Measurements from ENCODE around the gene ZC3H4.

The ZC3H4 gene

DNA sequence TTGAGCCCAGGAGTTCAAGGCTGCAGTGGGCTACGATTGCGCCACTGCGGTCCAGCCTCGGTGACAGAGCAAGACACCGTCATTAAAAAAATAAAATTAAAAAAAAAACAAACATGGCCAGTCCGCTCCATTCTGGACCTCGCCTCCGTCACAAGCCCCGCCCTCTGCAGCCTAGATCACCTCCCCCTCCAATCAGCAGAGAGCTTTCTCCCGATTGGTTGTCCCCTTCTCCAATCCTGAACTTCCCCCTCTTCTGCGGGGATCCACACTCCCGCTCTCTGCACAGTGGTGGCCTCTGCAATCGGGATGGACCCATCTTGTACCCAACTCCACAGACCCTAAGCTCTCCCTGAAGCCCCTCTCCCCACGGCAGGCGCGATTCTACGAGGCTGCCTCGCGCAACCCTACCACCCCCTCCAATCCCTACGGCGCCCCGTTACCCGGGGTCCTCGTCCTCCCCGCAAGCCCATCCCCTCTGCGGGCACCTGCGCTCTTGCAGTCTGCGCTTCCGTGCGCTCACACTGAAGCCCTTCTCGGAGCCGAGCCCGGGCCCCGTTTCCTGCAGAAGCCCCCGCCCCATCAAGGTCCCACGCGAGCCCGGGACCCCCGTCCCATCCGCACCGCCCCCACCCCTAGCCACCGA is 65.7 kb downstream of the ZC3H4 start:
- peaks cover 4% of the 10 kb centered on the region for H3K27me3 Mint-ChIP-seq (ENCODE audit: low read depth, poor library complexity)
- TF ChIP-seq, protein P1, sequence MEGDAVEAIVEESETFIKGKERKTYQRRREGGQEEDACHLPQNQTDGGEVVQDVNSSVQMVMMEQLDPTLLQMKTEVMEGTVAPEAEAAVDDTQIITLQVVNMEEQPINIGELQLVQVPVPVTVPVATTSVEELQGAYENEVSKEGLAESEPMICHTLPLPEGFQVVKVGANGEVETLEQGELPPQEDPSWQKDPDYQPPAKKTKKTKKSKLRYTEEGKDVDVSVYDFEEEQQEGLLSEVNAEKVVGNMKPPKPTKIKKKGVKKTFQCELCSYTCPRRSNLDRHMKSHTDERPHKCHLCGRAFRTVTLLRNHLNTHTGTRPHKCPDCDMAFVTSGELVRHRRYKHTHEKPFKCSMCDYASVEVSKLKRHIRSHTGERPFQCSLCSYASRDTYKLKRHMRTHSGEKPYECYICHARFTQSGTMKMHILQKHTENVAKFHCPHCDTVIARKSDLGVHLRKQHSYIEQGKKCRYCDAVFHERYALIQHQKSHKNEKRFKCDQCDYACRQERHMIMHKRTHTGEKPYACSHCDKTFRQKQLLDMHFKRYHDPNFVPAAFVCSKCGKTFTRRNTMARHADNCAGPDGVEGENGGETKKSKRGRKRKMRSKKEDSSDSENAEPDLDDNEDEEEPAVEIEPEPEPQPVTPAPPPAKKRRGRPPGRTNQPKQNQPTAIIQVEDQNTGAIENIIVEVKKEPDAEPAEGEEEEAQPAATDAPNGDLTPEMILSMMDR (IDR thresholded peaks at IDR 0.05), result no peak
- peaks cover 23% of the 10 kb centered on the region for H3K4me1 Mint-ChIP-seq
- H3K4me3 Mint-ChIP-seq, result peak overlapping the region; percentile 98
- H3K36me3 Mint-ChIP-seq (ENCODE audit: low read depth), result peaks cover 6% of the 10 kb centered on the region
- peak overlapping the region; percentile 92 for H3K27ac Mint-ChIP-seq
- peak; percentile 86 for DNase-seq
- peaks cover 6% of the 10 kb centered on the region for H3K9me3 Mint-ChIP-seq

DNA sequence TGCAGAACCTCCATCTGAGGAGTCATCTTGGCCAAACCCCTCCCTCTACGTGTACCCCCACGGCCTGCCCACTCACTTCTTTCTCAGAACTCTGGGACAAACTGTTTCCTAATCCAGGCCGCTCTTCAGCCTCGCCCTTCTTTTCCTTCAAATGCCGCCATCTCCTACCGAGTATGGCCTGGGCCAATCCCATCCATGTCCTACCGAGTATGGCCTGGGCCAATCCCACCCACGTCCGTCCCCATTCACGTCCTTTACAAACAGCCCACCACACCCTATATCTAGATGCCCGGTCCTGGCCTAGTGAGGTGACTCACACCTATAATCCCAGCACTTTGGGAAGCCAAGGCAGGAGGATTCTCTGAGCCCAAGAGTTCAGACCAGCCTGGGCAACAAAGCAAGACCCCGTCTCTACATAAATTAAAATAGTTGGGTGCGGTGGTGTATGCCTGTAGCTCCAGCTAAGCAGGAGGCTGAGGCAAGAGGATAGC is 66.3 kb downstream of the ZC3H4 start:
- peak overlapping the region; percentile 98 for H3K4me3 Mint-ChIP-seq

DNA sequence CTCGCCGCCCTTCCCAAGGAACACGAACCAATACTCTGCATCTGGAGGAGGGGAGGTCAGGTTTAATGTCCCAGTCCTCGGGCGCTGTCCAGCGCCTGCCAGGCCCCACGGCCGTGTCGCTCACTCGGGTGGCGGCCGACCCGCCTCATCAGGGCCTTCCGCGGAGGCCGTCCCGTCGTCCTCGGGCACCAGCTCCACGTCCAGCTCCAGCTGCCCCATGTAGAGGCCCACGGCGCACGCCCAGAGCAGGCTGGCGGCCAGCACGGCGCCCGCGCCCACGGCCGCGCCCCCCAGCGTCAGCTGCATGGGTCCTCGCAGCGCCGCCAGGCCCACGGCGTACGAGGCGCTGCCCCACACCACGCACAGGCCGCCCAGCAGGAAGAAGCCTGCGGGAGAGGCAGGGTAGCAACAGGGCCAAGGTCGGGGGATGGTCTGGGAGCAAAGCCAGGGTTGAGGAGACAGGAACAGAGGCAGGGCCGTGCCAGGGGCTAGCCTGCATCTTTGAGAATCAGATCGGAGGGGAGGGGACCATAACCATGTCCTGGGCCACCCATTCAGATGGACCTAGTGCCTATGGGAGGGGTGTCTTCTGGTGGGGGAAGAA is 67.6 kb downstream of the ZC3H4 start:
- Mint-ChIP-seq H3K4me1 (peaks cover 18% of the 10 kb centered on the region), H3K27ac (no peak overlapping the region), H3K9me3 (peaks cover 6% of the 10 kb centered on the region), H3K4me3 (no peak overlapping the region), H3K27me3 (ENCODE audit: low read depth, poor library complexity) (no peaks in the 10 kb centered on the region), H3K36me3 (ENCODE audit: low read depth) (peaks cover 6% of the 10 kb centered on the region)
- TF ChIP-seq, protein P1 (IDR thresholded peaks at IDR 0.05), result no peak
- DNase-seq, result no peak

More for the DNA sequence above, 66.3 kb downstream of the ZC3H4 start:
- Mint-ChIP-seq H3K27ac (peak overlapping the region; percentile 92), H3K9me3 (peaks cover 6% of the 10 kb centered on the region), H3K4me1 (peaks cover 18% of the 10 kb centered on the region), H3K27me3 (ENCODE audit: low read depth, poor library complexity) (no peaks in the 10 kb centered on the region), H3K36me3 (ENCODE audit: low read depth) (peaks cover 6% of the 10 kb centered on the region)
- no peak for DNase-seq
- TF ChIP-seq, protein P1 (IDR thresholded peaks at IDR 0.05), result no peak

DNA sequence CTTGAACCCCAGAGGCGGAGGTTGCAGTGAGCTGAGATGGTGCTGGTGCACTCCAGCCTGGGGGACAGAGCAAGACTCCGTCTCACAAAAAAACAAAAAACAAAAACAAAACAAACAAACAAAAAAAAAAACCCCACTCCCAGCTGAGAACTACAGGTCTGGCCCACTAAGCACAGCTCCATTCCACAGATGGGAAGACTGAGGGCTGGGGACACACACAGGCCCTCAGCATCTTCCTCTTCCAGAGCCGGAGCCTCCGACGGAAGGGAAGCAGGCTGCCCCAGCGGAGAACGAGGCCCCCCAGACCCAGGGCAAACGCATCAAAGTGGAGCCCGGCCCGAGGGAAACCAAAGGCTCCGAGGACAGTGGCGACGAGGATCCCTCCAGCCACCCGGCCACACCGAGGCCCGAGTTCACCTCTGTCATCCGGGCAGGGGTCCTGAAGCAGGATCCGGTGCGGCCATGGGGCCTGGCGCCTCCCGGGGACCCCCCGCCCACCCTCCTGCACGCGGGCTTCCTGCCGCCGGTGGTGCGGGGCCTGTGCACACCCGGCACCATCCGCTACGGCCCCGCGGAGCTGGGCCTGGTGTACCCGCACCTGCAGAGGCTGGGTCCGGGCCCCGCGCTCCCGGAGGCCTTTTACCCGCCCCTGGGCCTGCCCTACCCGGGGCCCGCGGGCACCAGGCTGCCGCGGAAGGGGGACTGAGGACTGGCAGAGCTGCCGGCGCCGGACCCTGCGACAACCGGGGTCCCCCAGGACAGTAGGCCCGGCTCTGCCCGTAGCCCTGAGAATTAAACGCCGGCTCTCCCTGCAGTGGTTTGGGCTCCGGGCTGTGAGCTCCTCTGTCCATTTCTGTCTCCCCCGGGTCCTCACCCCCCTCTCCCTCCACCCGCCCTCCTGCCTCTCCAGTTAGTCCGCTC is 68.4 kb downstream of the ZC3H4 start:
- Mint-ChIP-seq H3K4me3 (no peak overlapping the region), H3K27ac (no peak overlapping the region), H3K9me3 (peaks cover 6% of the 10 kb centered on the region), H3K4me1 (peaks cover 12% of the 10 kb centered on the region), H3K36me3 (ENCODE audit: low read depth) (peaks cover 6% of the 10 kb centered on the region), H3K27me3 (ENCODE audit: low read depth, poor library complexity) (no peaks in the 10 kb centered on the region)
- DNase-seq, result no peak
- TF ChIP-seq, protein P1 (IDR thresholded peaks at IDR 0.05), result no peak

DNA sequence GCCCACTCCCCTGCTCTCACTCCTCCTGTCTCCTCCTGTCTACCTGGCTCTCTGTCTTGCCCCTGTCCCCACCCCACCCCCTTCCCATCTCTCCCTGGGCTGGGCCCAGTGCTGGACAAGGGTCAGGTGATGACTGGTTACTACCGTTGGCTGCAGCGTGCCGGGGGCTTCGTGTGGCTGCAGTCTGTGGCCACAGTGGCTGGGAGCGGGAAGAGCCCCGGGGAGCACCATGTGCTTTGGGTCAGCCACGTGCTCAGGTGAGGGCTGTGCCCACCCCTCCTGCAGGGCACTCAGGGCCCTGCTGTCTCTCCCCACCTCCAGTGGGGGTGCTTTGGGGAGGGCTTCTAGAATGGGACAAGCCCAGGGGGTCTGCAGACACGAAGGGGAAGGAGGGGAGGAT is 72.7 kb downstream of the ZC3H4 start:
- Mint-ChIP-seq H3K4me1 (peaks cover 17% of the 10 kb centered on the region), H3K27ac (no peak overlapping the region), H3K36me3 (ENCODE audit: low read depth) (no peaks in the 10 kb centered on the region), H3K4me3 (no peak overlapping the region), H3K27me3 (ENCODE audit: low read depth, poor library complexity) (peaks cover 2% of the 10 kb centered on the region), H3K9me3 (no peaks in the 10 kb centered on the region)
- TF ChIP-seq, protein P1 (IDR thresholded peaks at IDR 0.05), result no peak
- DNase-seq, result no peak
